Camera-type eye (tissue), 1 donor: Measurements from ENCODE around the gene FAM20C. TPM values are rescaled to one million over a fixed set of nuclear protein-coding genes. Genes with fewer than 3 reads are reported as not detected.

Experiments
- total RNA-seq: library from RNA; depleted of rRNA; stranded (reverse); fragments of >200 nt; gene quantifications from one replicate; pipeline ENCODE4 v1.2.3, GENCODE V29; 2014

FAM20C gene
- total RNA-seq, result 24.7 TPM

DNA sequence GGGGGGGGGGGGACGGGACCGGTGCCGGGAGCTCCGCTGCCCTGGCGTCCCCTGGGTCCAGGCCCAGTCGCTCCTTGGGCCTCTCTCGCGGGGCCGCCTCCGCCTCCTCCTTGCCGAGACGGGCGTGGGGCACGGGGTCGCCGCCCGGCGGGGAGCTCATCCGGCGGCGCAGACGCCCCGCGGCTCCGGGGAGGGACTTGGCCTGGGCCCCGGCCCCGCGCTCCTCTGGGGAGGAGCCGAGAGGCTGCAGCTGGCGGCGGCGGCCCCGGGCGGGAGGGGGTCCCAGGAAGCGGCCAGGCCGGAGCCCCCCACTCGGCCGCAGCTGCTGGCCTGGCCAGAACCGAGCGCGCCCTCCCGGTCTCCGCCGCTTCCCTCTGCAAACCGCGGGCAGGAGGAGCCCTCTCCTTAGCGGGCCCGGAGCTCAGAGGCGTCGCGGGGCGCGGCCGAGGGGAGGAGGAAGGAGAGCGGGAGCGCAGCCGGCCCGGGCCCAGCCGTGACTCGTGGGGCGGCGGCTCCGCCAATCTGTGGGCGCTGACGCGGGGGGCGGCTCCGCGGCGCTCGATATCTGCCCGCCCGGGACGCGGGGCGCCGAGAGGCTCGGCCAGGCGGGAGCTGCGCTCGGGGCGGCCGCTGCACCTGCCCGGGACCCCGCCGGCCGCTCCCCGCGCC is at the start of gene FAM20C:
Gene FAM20C (plus strand): TSS at position 591 of the 669 bp plus-strand sequence. CDS start 629 bp downstream, outside the sequence.

DNA sequence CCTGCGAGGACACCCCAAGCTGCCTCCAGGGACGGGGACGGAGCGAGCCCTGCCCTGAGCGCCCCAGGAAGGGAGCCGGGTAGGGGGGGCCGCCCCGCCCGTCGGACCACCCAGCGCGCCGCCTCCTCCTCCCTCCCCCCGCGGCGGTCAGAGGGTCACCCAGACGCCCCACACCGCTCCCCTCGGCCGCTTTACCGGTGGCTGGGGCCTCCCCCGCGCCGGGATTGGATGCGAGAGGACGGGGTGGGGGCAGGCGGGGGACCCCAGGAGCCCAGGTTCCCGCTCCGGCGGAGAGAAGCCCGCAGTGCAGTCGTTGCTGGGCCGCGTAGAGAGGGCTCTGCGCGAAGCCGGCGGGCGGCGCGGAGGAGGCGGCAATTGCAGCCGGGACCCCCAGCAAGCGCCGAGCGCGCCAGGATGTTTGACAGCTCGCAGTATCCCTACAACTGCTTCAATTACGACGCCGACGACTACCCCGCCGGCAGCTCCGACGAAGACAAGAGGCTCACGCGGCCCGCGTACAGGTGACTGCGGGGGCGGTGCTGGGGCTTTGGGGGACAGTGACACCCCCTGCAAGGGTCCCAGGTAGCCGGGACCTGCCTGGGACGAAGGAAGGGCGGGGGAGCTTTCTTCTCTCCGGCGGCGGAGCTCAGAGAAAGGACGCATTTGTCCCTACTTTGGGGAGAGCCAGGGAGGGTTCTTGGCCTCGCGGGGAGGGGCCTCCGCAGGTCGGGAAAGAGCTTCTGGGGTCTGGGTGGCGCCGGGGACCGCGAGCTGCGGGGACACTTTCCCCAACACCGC is 97.6 kb downstream of the FAM20C start, which contains the start of gene FOXL3:
Gene FOXL3 (plus strand): TSS at position 415 of the 798 bp plus-strand sequence. CDS start 0 bp downstream, at position 415.

Other genes with a start within 250 kb of the FAM20C start
- gene FOXL3, start 97.6 kb downstream of the FAM20C start, total RNA-seq, result not detected